ENCODE results near the gene FBXO21. TPM values are rescaled to one million over a fixed set of nuclear protein-coding genes. Genes with fewer than 3 reads are reported as not detected.

Gene FBXO21, protein sequence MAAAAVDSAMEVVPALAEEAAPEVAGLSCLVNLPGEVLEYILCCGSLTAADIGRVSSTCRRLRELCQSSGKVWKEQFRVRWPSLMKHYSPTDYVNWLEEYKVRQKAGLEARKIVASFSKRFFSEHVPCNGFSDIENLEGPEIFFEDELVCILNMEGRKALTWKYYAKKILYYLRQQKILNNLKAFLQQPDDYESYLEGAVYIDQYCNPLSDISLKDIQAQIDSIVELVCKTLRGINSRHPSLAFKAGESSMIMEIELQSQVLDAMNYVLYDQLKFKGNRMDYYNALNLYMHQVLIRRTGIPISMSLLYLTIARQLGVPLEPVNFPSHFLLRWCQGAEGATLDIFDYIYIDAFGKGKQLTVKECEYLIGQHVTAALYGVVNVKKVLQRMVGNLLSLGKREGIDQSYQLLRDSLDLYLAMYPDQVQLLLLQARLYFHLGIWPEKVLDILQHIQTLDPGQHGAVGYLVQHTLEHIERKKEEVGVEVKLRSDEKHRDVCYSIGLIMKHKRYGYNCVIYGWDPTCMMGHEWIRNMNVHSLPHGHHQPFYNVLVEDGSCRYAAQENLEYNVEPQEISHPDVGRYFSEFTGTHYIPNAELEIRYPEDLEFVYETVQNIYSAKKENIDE
- 84.2 and 126 TPM in 2 replicates for total RNA-seq (2014; rRNA removed; shearing (Covaris generic))
- 46.3 and 46.4 TPM in 2 replicates for polyA plus RNA-seq (2016; fragmentation: Nextera tagmentation; extraction: Ambion mirVana)
- long read RNA-seq, full-length matches to known transcripts, result 15 of 18 reads
- long read RNA-seq, partial matches to known transcripts, result 1 of 18 reads
- long read RNA-seq, other reads (novel, unspliced or antisense), result 2 of 18 reads

GRCh38 chr12:117190210-117190781 lies at the start of gene FBXO21:
Gene FBXO21 (minus strand): TSS chr12:117190470. CDS start chr12:117190456, 14 bp downstream.
- peak within 1 kb of the TSS; percentile 87 for H3K4me2 ChIP-seq
- Mint-ChIP-seq H3K4me1 (peaks cover 22% of the 10 kb centered on the region), H3K36me3 (ENCODE audit: low read depth) (peaks cover 25% of the 10 kb centered on the region), H3K9me3 (no peaks in the 10 kb centered on the region), H3K27me3 (ENCODE audit: insufficient read depth, low read depth, poor library complexity) (peaks cover 7% of the 10 kb centered on the region), H3K4me3 (peak within 1 kb of the TSS; percentile 95), H3K27ac (peak within 1 kb of the TSS; percentile 93)
- H3K36me3 ChIP-seq (ENCODE audit: insufficient read depth), result peaks cover 17% of the 10 kb centered on the region
- no peaks in the 10 kb centered on the region for H3K27me3 ChIP-seq (ENCODE audit: insufficient read depth)
- peak; percentile 95 for DNase-seq (ENCODE audit: low spot score)
- TF ChIP-seq EZH2 (IDR thresholded peaks at IDR 0.05; ENCODE audit: low read depth, unreplicated experiment), result no peak
- TF ChIP-seq POLR2AphosphoS5 (IDR thresholded peaks at IDR 0.05; ENCODE audit: low read depth), result peak; percentile 97
- H4K20me1 ChIP-seq (replicated peaks; ENCODE audit: insufficient read depth), result peaks cover 22% of the 10 kb centered on the region
- peaks cover 13% of the 10 kb centered on the region for H3K4me1 ChIP-seq (ENCODE audit: insufficient read depth)
- peak within 1 kb of the TSS; percentile 98 for H3K4me3 ChIP-seq
- ATAC-seq, result peak; percentile 88
- H3K27ac ChIP-seq (ENCODE audit: low read depth), result peak within 1 kb of the TSS; percentile 48
- no peaks in the 10 kb centered on the region for H3F3A ChIP-seq (replicated peaks; ENCODE audit: low read depth)
- H3K79me2 ChIP-seq (replicated peaks; ENCODE audit: insufficient read depth), result peaks cover 43% of the 10 kb centered on the region
- peak within 1 kb of the TSS; percentile 90 for H2AFZ ChIP-seq
- no peaks in the 10 kb centered on the region for H3K9me2 ChIP-seq (ENCODE audit: insufficient read depth)

DNA sequence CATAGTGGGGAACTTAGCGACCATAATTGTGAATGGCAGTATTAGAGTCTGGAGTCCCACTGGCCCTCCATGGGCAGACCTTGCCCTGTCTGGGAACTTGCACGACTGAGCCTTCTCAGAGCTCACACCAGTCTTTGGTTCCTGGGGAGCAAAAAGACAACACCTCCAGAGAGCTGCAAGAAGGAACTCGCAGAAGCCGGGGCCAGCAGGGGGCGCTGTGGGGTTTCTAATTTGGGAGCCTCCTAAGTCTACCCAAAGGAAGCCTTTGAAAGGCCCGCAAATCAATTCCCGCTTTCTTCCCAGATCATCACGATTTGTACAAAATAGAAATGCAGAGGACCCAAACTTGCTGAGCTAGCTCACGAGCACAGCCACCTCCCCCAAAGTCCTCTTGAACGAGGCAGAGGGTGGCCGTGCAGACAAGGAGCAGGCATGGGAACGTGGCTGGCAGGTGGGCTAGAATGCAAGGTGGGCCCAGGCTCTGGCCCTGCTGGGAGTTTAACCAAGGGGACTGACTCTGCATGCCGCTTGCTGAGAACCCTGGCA lies 46.3 kb upstream of the FBXO21 start:
- peak overlapping the region; percentile 32; the same call in 1 of the 3 replicates for H3K4me3 Mint-ChIP-seq
- H3K27me3 Mint-ChIP-seq (ENCODE audit: insufficient read depth, low read depth, poor library complexity), result no peaks in the 10 kb centered on the region
- no peaks in the 10 kb centered on the region; the same call in 1 of the 2 replicates for H3K9me2 ChIP-seq (ENCODE audit: insufficient read depth)
- H3K9me3 Mint-ChIP-seq, result no peaks in the 10 kb centered on the region
- no peaks in the 10 kb centered on the region for H3K79me2 ChIP-seq (replicated peaks; ENCODE audit: insufficient read depth)
- no peaks in the 10 kb centered on the region; the same call in 2 of the 3 replicates for H3K36me3 Mint-ChIP-seq (ENCODE audit: low read depth)
- H3K27ac Mint-ChIP-seq, result peak overlapping the region; percentile 46
- peak; percentile 92 for ATAC-seq
- H3K27ac ChIP-seq (ENCODE audit: low read depth), result no peak overlapping the region
- no peaks in the 10 kb centered on the region; the same call in 1 of the 2 replicates for H3K27me3 ChIP-seq (ENCODE audit: insufficient read depth)
- H3K4me1 Mint-ChIP-seq, result peaks cover 22% of the 10 kb centered on the region
- H3F3A ChIP-seq (replicated peaks; ENCODE audit: low read depth), result no peaks in the 10 kb centered on the region
- H4K20me1 ChIP-seq (replicated peaks; ENCODE audit: insufficient read depth), result no peaks in the 10 kb centered on the region
- no peaks in the 10 kb centered on the region for H3K36me3 ChIP-seq (ENCODE audit: insufficient read depth)
- H2AFZ ChIP-seq, result peak overlapping the region; percentile 90
- peaks cover 15% of the 10 kb centered on the region for H3K4me1 ChIP-seq (ENCODE audit: insufficient read depth)
- 0 out of 2 replicates have a peak overlapping the region, but pooled peaks have one; percentile 20 for H3K4me3 ChIP-seq
- peak; percentile 99 for DNase-seq (ENCODE audit: low spot score)
- peak overlapping the region; percentile 67 for H3K4me2 ChIP-seq
- TF ChIP-seq EZH2phosphoT487 (IDR thresholded peaks at IDR 0.05; ENCODE audit: unreplicated experiment) (no peak), ZNF462 (CRISPR knock-in tag; IDR thresholded peaks at IDR 0.05) (peak; percentile 49; the same call in 1 of the 2 replicates), EZH2 (IDR thresholded peaks at IDR 0.05; ENCODE audit: low read depth, unreplicated experiment) (no peak), CREB1 (CRISPR knock-in tag; IDR thresholded peaks at IDR 0.05; ENCODE audit: low read depth) (no peak), ZNF331 (CRISPR knock-in tag; IDR thresholded peaks at IDR 0.05; ENCODE audit: low read depth) (no peak), POLR2AphosphoS5 (IDR thresholded peaks at IDR 0.05; ENCODE audit: low read depth) (no peak), ZNF114 (CRISPR knock-in tag; IDR thresholded peaks at IDR 0.05) (no peak), STAT1 (IDR thresholded peaks at IDR 0.05; ENCODE audit: unreplicated experiment) (no peak)
- TF ChIP-seq, protein P1, sequence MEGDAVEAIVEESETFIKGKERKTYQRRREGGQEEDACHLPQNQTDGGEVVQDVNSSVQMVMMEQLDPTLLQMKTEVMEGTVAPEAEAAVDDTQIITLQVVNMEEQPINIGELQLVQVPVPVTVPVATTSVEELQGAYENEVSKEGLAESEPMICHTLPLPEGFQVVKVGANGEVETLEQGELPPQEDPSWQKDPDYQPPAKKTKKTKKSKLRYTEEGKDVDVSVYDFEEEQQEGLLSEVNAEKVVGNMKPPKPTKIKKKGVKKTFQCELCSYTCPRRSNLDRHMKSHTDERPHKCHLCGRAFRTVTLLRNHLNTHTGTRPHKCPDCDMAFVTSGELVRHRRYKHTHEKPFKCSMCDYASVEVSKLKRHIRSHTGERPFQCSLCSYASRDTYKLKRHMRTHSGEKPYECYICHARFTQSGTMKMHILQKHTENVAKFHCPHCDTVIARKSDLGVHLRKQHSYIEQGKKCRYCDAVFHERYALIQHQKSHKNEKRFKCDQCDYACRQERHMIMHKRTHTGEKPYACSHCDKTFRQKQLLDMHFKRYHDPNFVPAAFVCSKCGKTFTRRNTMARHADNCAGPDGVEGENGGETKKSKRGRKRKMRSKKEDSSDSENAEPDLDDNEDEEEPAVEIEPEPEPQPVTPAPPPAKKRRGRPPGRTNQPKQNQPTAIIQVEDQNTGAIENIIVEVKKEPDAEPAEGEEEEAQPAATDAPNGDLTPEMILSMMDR (conservative IDR thresholded peaks at IDR 0.05; ENCODE audit: low read depth in 2 of 2), result peak; percentile 78 to 94
